ENCODE data around the gene TTLL11. TPM values are rescaled to one million over a fixed set of nuclear protein-coding genes. Genes with fewer than 3 reads are reported as not detected.

The TTLL11 gene
- total RNA-seq, 1 donor from 2014 or later: 0.75 TPM

- no peaks in the 10 kb centered on the region for H3K79me2 ChIP-seq (ENCODE audit: low read depth)
- Mint-ChIP-seq H3K4me1 (peaks cover 10% of the 10 kb centered on the region), H3K36me3 (peaks cover 2% of the 10 kb centered on the region), H3K4me3 (no peak overlapping the region), H3K9me3 (no peaks in the 10 kb centered on the region), H3K27me3 (ENCODE audit: insufficient read depth, low read depth) (no peaks in the 10 kb centered on the region), H3K27ac (no peak overlapping the region)
- H3K27me3 ChIP-seq: no peaks in the 10 kb centered on the region
- no peak for TF ChIP-seq EZH2 (IDR thresholded peaks at IDR 0.05)
- no peak for TF ChIP-seq EZH2phosphoT487 (IDR thresholded peaks at IDR 0.05)
- TF ChIP-seq CTCF (IDR thresholded peaks at IDR 0.05): no peak
- H2AFZ ChIP-seq (replicated peaks): no peak overlapping the region
- H3K36me3 ChIP-seq: no peaks in the 10 kb centered on the region
- no peak overlapping the region for H3K9ac ChIP-seq
- H3K27ac ChIP-seq: no peak overlapping the region
- no peaks in the 10 kb centered on the region for H3K9me3 ChIP-seq (ENCODE audit: low read depth)
- no peaks in the 10 kb centered on the region for H4K20me1 ChIP-seq (ENCODE audit: low read depth)
- no peaks in the 10 kb centered on the region for H3K4me1 ChIP-seq
- no peaks in the 10 kb centered on the region for H3F3A ChIP-seq (ENCODE audit: low read depth)
- no peak for DNase-seq (ENCODE audit: low spot score)
- H3K4me3 ChIP-seq: no peak overlapping the region
- H3K4me2 ChIP-seq: no peak overlapping the region
Observed at GRCh38 chr9:122029898-122030297, 63.2 kb downstream of the TTLL11 start.

GRCh38 chr9:122028089-122028488 lies 65.0 kb downstream of the TTLL11 start:
- Histone ChIP-seq H3K27ac (no peak overlapping the region), H3K4me3 (no peak overlapping the region), H3K4me1 (no peaks in the 10 kb centered on the region), H4K20me1 (ENCODE audit: low read depth) (no peaks in the 10 kb centered on the region), H2AFZ (replicated peaks) (no peak overlapping the region), H3F3A (ENCODE audit: low read depth) (no peaks in the 10 kb centered on the region), H3K9me3 (ENCODE audit: low read depth) (no peaks in the 10 kb centered on the region), H3K9ac (no peak overlapping the region), H3K36me3 (no peaks in the 10 kb centered on the region), H3K79me2 (ENCODE audit: low read depth) (no peaks in the 10 kb centered on the region), H3K4me2 (no peak overlapping the region), H3K27me3 (no peaks in the 10 kb centered on the region)
- Mint-ChIP-seq H3K36me3 (peaks cover 2% of the 10 kb centered on the region), H3K9me3 (peaks cover 2% of the 10 kb centered on the region), H3K27me3 (ENCODE audit: insufficient read depth, low read depth) (no peaks in the 10 kb centered on the region), H3K27ac (no peak overlapping the region), H3K4me1 (peaks cover 10% of the 10 kb centered on the region), H3K4me3 (no peak overlapping the region)
- TF ChIP-seq EZH2phosphoT487 (IDR thresholded peaks at IDR 0.05): no peak
- TF ChIP-seq CTCF (IDR thresholded peaks at IDR 0.05): no peak
- TF ChIP-seq EZH2 (IDR thresholded peaks at IDR 0.05): no peak
- no peak for DNase-seq (ENCODE audit: low spot score)

- Mint-ChIP-seq H3K27ac (no peak overlapping the region), H3K36me3 (no peaks in the 10 kb centered on the region)
Observed at GRCh38 chr9:122020398-122020797, 72.7 kb downstream of the TTLL11 start.

More at GRCh38 chr9:122020398-122020797, 72.7 kb downstream of the TTLL11 start:
- Mint-ChIP-seq H3K9me3 (peaks cover 2% of the 10 kb centered on the region), H3K4me3 (no peak overlapping the region), H3K27me3 (ENCODE audit: insufficient read depth, low read depth) (peaks cover 5% of the 10 kb centered on the region), H3K4me1 (no peaks in the 10 kb centered on the region)
- Histone ChIP-seq H3K9me3 (ENCODE audit: low read depth) (no peaks in the 10 kb centered on the region), H3F3A (ENCODE audit: low read depth) (no peaks in the 10 kb centered on the region), H2AFZ (replicated peaks) (no peak overlapping the region), H4K20me1 (ENCODE audit: low read depth) (no peaks in the 10 kb centered on the region), H3K36me3 (no peaks in the 10 kb centered on the region), H3K79me2 (ENCODE audit: low read depth) (no peaks in the 10 kb centered on the region), H3K27ac (no peak overlapping the region), H3K4me1 (no peaks in the 10 kb centered on the region), H3K4me3 (no peak overlapping the region), H3K9ac (no peak overlapping the region), H3K27me3 (peaks cover 9% of the 10 kb centered on the region), H3K4me2 (no peak overlapping the region)
- no peak for DNase-seq (ENCODE audit: low spot score)
- TF ChIP-seq EZH2 (IDR thresholded peaks at IDR 0.05) (no peak), EZH2phosphoT487 (IDR thresholded peaks at IDR 0.05) (no peak), CTCF (IDR thresholded peaks at IDR 0.05) (no peak)

Measured in neural progenitor cell (in vitro differentiated cells).